ENCODE measurements around the gene P2RY8.

Gene P2RY8

GRCh38 chrX:1519022-1519497 is 17.9 kb downstream of the P2RY8 start:
- Histone ChIP-seq H3K4me3 (no peak overlapping the region), H3K4me2 (peak overlapping the region in 7 of 11 experiments; percentile 29 to 96 (median 82); a peak in 11 of 22 replicates), H3K27me3 (no peaks in the 10 kb centered on the region), H4K20me1 (peaks cover 0 to 89% (median 86%) of the 10 kb centered on the region in 11 experiments; a peak in 17 of 22 replicates), H3K9ac (0 out of 22 replicates have a peak overlapping the region, but pooled peaks of 1 of the 11 experiments have one; percentile 4), H3K4me1 (peaks cover 48 to 85% (median 65%) of the 10 kb centered on the region in 10 experiments), H3K36me3 (peaks cover 0 to 79% (median 67%) of the 10 kb centered on the region in 11 experiments; a peak in 18 of 22 replicates), H3K9me3 (replicated peaks in 1 of 11) (peaks cover 0 to 10% (median 1%) of the 10 kb centered on the region in 11 experiments; a peak in 16 of 22 replicates), H3K27ac (peak overlapping the region in 2 of 11 experiments; percentile 5 to 72; a peak in 3 of 22 replicates)
- no peak for TF ChIP-seq Cebpa-rat (IDR thresholded peaks at IDR 0.05)

DNA sequence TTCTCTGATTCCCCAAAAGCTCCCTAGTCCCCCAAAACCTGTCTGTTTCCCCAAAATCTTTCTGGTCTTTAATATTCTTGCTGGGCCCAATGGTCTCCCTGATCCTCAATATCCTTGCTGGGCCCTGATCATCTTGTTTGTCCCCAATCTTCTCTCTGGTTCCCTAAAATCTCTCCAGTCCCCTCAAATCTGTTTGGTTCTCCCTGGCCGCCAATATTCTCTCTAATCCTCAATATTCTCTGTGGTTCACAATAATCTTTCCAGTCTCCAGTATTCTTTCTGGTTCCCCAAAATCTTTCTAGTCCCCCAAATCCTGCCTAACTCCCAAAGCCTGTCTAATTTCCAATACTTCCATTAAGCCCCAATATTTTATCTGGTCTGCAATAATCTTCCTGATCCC is 18.5 kb downstream of the P2RY8 start:
- Histone ChIP-seq H4K20me1 (peaks cover 0 to 89% (median 86%) of the 10 kb centered on the region in 11 experiments; a peak in 17 of 22 replicates), H3K4me3 (no peak overlapping the region), H3K9ac (0 out of 22 replicates have a peak overlapping the region, but pooled peaks of 1 of the 11 experiments have one; percentile 4), H3K9me3 (replicated peaks in 1 of 11) (peaks cover 0 to 16% (median 7%) of the 10 kb centered on the region in 11 experiments; a peak in 18 of 22 replicates), H3K27me3 (no peaks in the 10 kb centered on the region), H3K4me1 (peaks cover 42 to 79% (median 62%) of the 10 kb centered on the region in 10 experiments), H3K36me3 (peaks cover 0 to 79% (median 67%) of the 10 kb centered on the region in 11 experiments; a peak in 20 of 22 replicates), H3K4me2 (peak overlapping the region in 7 of 11 experiments; percentile 7 to 96 (median 78); a peak in 10 of 22 replicates), H3K27ac (no peak overlapping the region; a peak in 1 of 22 replicates)
- no peak for TF ChIP-seq Cebpa-rat (IDR thresholded peaks at IDR 0.05)

GRCh38 chrX:1516596-1517104 is 20.3 kb downstream of the P2RY8 start:
- Histone ChIP-seq H3K36me3 (peaks cover 12 to 86% (median 74%) of the 10 kb centered on the region in 11 experiments), H3K4me1 (peaks cover 30 to 68% (median 48%) of the 10 kb centered on the region in 10 experiments), H3K27ac (peak overlapping the region in 8 of 11 experiments; percentile 18 to 56 (median 38); a peak in 9 of 22 replicates), H3K4me2 (peak overlapping the region in 5 of 11 experiments; percentile 40 to 89 (median 71); a peak in 9 of 22 replicates), H3K9me3 (replicated peaks in 1 of 11) (peaks cover 0 to 31% (median 22%) of the 10 kb centered on the region in 11 experiments; a peak in 19 of 22 replicates), H3K9ac (no peak overlapping the region), H4K20me1 (peaks cover 0 to 88% (median 84%) of the 10 kb centered on the region in 11 experiments; a peak in 17 of 22 replicates), H3K27me3 (no peaks in the 10 kb centered on the region), H3K4me3 (no peak overlapping the region)
- no peak for TF ChIP-seq Cebpa-rat (IDR thresholded peaks at IDR 0.05)

DNA sequence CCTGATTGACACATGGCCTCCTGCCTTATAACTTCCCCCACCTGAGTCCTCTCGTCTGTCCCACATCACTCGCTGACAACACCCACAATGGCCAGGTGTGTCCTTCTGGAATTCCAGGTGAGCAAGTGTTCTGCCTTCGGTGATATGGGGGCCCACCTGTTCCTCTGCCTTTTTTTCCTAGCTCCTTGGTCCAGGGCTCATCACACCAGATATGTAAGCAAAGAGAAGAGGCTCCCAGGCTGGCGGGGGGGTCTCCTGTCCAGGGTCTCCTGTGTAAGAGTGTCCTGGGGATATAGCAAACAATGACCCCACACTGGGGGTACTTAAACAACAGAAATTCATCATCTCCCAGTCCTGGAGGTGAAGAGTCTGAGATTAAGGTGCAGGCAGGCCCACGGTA is 25.2 kb downstream of the P2RY8 start:
- TF ChIP-seq Cebpa-rat (IDR thresholded peaks at IDR 0.05), result no peak
- no peak overlapping the region for H3K4me2 ChIP-seq
- peaks cover 25 to 49% (median 34%) of the 10 kb centered on the region in 10 experiments for H3K4me1 ChIP-seq
- peaks cover 20 to 77% (median 68%) of the 10 kb centered on the region in 11 experiments for H3K36me3 ChIP-seq
- no peak overlapping the region for H3K9ac ChIP-seq
- H3K27ac ChIP-seq, result no peak overlapping the region
- peaks cover 0 to 76% (median 72%) of the 10 kb centered on the region in 11 experiments; a peak in 17 of 22 replicates for H4K20me1 ChIP-seq
- peaks cover 0 to 38% (median 27%) of the 10 kb centered on the region in 11 experiments; a peak in 19 of 22 replicates for H3K9me3 ChIP-seq (replicated peaks in 1 of 11)
- no peak overlapping the region for H3K4me3 ChIP-seq
- no peaks in the 10 kb centered on the region for H3K27me3 ChIP-seq

DNA sequence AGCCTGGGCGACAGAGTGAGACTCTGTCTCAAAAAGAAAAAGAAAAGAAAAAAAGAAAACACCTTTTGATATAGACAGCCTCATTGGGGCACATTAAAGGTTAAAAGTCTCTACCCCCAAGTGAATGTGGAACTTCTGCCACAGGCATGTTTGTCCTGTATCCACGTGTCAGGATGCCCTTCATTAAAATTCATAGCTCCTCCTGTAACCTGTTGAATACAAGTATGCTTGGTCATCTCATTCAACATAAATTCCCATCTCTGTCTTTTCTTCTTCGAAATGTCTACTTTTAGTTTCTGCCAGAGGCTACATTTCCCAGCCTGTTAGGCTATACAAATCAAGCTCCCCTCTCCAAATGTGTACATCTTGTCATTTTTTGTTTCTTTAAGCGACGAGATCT is 25.8 kb downstream of the P2RY8 start:
- Histone ChIP-seq H3K36me3 (peaks cover 20 to 77% (median 66%) of the 10 kb centered on the region in 11 experiments), H3K9ac (no peak overlapping the region), H3K27me3 (no peaks in the 10 kb centered on the region), H3K4me1 (peaks cover 25 to 49% (median 37%) of the 10 kb centered on the region in 10 experiments), H3K4me2 (no peak overlapping the region), H3K4me3 (no peak overlapping the region), H4K20me1 (peaks cover 0 to 76% (median 72%) of the 10 kb centered on the region in 11 experiments; a peak in 17 of 22 replicates), H3K27ac (no peak overlapping the region), H3K9me3 (replicated peaks in 1 of 11) (peaks cover 0 to 38% (median 27%) of the 10 kb centered on the region in 11 experiments; a peak in 19 of 22 replicates)
- TF ChIP-seq Cebpa-rat (IDR thresholded peaks at IDR 0.05), result no peak

- peaks cover 0 to 87% (median 78%) of the 10 kb centered on the region in 11 experiments; a peak in 17 of 22 replicates for H4K20me1 ChIP-seq
- H3K4me1 ChIP-seq, result peaks cover 55 to 82% (median 68%) of the 10 kb centered on the region in 10 experiments
- no peaks in the 10 kb centered on the region for H3K27me3 ChIP-seq
- peaks cover 0 to 18% (median 12%) of the 10 kb centered on the region in 11 experiments; a peak in 16 of 22 replicates for H3K9me3 ChIP-seq (replicated peaks in 1 of 11)
- H3K9ac ChIP-seq, result peak overlapping the region; percentile 36 to 58 (median 52); a peak in 18 of 22 replicates
- peak overlapping the region in 3 of 10 experiments; percentile 4 to 27 (median 23); a peak in 6 of 20 replicates for H3K4me3 ChIP-seq
- no peak for TF ChIP-seq Cebpa-rat (IDR thresholded peaks at IDR 0.05)
- peaks cover 12 to 77% (median 50%) of the 10 kb centered on the region in 11 experiments for H3K36me3 ChIP-seq
- H3K27ac ChIP-seq, result peak overlapping the region; percentile 17 to 87 (median 71); a peak in 21 of 22 replicates
- H3K4me2 ChIP-seq, result peak overlapping the region; percentile 68 to 96 (median 84)
Measured at GRCh38 chrX:1507511-1508463, 29.2 kb downstream of the P2RY8 start.

DNA sequence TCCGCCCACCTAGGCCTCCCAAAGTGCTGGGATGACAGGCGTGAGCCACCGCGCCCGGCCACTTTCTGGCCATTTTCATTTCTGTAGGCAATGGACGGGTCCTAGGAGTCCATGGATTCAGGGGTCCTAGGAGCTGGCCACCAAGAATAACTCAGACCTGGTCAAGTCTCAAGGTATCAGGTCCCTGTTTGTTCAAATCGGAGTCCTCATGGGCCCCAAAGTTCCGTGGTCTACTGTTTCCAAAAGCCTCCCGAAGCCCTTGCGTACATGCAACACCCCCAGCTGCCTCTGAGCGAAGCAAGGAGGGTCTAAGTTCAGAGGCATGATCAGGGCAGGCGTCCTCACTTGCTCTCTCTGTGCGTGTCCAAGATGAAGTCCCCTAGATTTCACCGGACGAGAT is 30.1 kb downstream of the P2RY8 start:
- TF ChIP-seq Cebpa-rat (IDR thresholded peaks at IDR 0.05), result no peak
- Histone ChIP-seq H3K36me3 (peaks cover 5 to 75% (median 45%) of the 10 kb centered on the region in 11 experiments), H4K20me1 (peaks cover 0 to 87% (median 78%) of the 10 kb centered on the region in 11 experiments; a peak in 17 of 22 replicates), H3K4me2 (peak overlapping the region; percentile 68 to 96 (median 84)), H3K27ac (peak overlapping the region in 10 of 11 experiments; percentile 59 to 87 (median 71); a peak in 17 of 22 replicates), H3K9me3 (replicated peaks in 1 of 11) (peaks cover 0 to 11% (median 7%) of the 10 kb centered on the region in 11 experiments; a peak in 16 of 22 replicates), H3K27me3 (no peaks in the 10 kb centered on the region), H3K9ac (peak overlapping the region in 3 of 11 experiments; percentile 53 to 58 (median 56); a peak in 2 of 22 replicates), H3K4me1 (peaks cover 64 to 87% (median 76%) of the 10 kb centered on the region in 10 experiments), H3K4me3 (no peak overlapping the region)

DNA sequence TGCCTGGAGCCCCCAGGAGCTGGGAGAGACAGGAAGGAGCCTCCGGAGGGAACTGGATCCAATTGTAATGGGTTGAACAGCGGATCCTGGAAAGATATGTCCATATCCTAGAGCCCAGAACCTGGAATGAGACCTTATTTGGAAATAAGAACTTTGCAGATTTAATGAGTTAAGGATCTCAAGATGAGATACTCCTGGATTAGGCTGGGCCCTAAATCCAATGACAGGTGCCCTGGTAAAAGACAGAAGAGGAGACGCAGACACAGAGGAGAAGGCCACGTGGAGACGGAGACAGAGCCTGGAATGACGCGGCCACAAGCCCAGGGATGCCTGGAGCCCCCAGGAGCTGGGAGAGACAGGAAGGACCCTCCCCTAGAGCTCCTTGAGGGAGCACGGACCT is 34.1 kb downstream of the P2RY8 start:
- Histone ChIP-seq H3K27me3 (no peaks in the 10 kb centered on the region), H3K9me3 (replicated peaks in 1 of 11) (no peaks in the 10 kb centered on the region; a peak in 2 of 22 replicates), H3K27ac (peak overlapping the region; percentile 72 to 91 (median 86)), H3K4me3 (peak overlapping the region in 6 of 10 experiments; percentile 1 to 51 (median 11); a peak in 2 of 20 replicates), H3K4me2 (peak overlapping the region; percentile 68 to 96 (median 87)), H4K20me1 (peaks cover 0 to 95% (median 82%) of the 10 kb centered on the region in 11 experiments; a peak in 16 of 22 replicates), H3K9ac (peak overlapping the region; percentile 63 to 79 (median 69); a peak in 20 of 22 replicates), H3K36me3 (peaks cover 0 to 83% (median 34%) of the 10 kb centered on the region in 11 experiments; a peak in 16 of 22 replicates), H3K4me1 (peaks cover 68 to 94% (median 84%) of the 10 kb centered on the region in 10 experiments)
- no peak for TF ChIP-seq Cebpa-rat (IDR thresholded peaks at IDR 0.05)

Data from BLaER1 treated with 17β-estradiol and CSF1 and Interleukin-3, amounts not matched to agents 10 nM and 100 nM (cell line).